CD14-positive monocyte (primary cell): ENCODE data around the gene IFIH1. TPM values are rescaled to one million over a fixed set of nuclear protein-coding genes. Genes with fewer than 3 reads are reported as not detected.

ENCODE experiments used
- DNase-seq, 3 donors: peaks; one replicate each; pipeline ENCODE4 v3.0.0-alpha.2; 2011 to 2022
- H2AFZ ChIP-seq: 2 replicates; pipeline ENCODE4 v1.6.0; 2012; ENCODE audit warnings: mild to moderate bottlenecking, low read depth, low read length, inconsistent platforms; ENCODE audit not compliant: insufficient read depth, poor library complexity, severe bottlenecking
- H3K27ac ChIP-seq, 2 donors: 1 replicate in 1 of 2; 2 replicates in 1 of 2; pipeline ENCODE4 v1.5.1; 2012 to 2013; ENCODE audit warnings: low read length in 2 of 2, control low read depth in 1 of 2, inconsistent platforms in 1 of 2, low read depth in 1 of 2, mild to moderate bottlenecking in 1 of 2
- H3K27me3 ChIP-seq, 2 donors: one replicate each; pipeline versions ENCODE4 v1.6.0 to v1.6.1; 2011 to 2013; ENCODE audit warnings: low read length in 2 of 2; ENCODE audit not compliant: control insufficient read depth in 2 of 2, insufficient read depth in 2 of 2
- H3K36me3 ChIP-seq, 2 donors: replicated peaks in 1 of 2; 1 replicate in 1 of 2; 2 replicates in 1 of 2; pipeline versions ENCODE4 v1.5.1 to v1.6.1; 2012 to 2013; ENCODE audit warnings: low read length in 2 of 2, control low read depth in 1 of 2, inconsistent platforms in 1 of 2, mild to moderate bottlenecking in 1 of 2; ENCODE audit not compliant: insufficient read depth in 2 of 2, control insufficient read depth in 1 of 2
- H3K4me1 ChIP-seq, 2 donors: 1 replicate in 1 of 2; 2 replicates in 1 of 2; pipeline versions ENCODE4 v1.5.1 to v1.6.1; 2012 to 2013; ENCODE audit warnings: low read length in 2 of 2, control low read depth in 1 of 2, inconsistent platforms in 1 of 2, mild to moderate bottlenecking in 1 of 2, moderate library complexity in 1 of 2; ENCODE audit not compliant: insufficient read depth in 2 of 2, control insufficient read depth in 1 of 2
- H3K4me2 ChIP-seq: replicated peaks from 2 replicates; pipeline ENCODE3; 2012; ENCODE audit warnings: low read length, moderate library complexity, mild to moderate bottlenecking; ENCODE audit not compliant: poor library complexity, severe bottlenecking; ENCODE audit errors: extremely low read depth
- H3K4me3 ChIP-seq, 3 experiments: fragments of 200-600 bp in 1 of 3; sonication (generic) in 1 of 3; replicated peaks in 1 of 3; 1 replicate in 2 of 3; 2 replicates in 1 of 3; pipeline ENCODE4 v1.5.1; 2011 to 2013; ENCODE audit warnings: low read length in 3 of 3, mild to moderate bottlenecking in 3 of 3, control low read depth in 2 of 3, low read depth in 2 of 3, inconsistent platforms in 1 of 3, moderate library complexity in 1 of 3
- H3K79me2 ChIP-seq: 2 replicates; pipeline ENCODE4 v1.6.0; 2012; ENCODE audit warnings: mild to moderate bottlenecking, control low read depth, inconsistent platforms, low read length, moderate library complexity; ENCODE audit not compliant: insufficient read depth
- H3K9ac ChIP-seq: 2 replicates; pipeline ENCODE4 v1.6.0; 2017; ENCODE audit warnings: low read length, mild to moderate bottlenecking; ENCODE audit not compliant: insufficient read depth, poor library complexity, severe bottlenecking
- H3K9me3 ChIP-seq, 2 donors: replicated peaks in 1 of 2; 1 replicate in 1 of 2; 2 replicates in 1 of 2; pipeline versions ENCODE4 v1.5.1 to v1.6.1; 2012 to 2013; ENCODE audit warnings: low read length in 2 of 2, control low read depth in 1 of 2; ENCODE audit not compliant: control insufficient read depth in 1 of 2, insufficient read depth in 1 of 2
- H4K20me1 ChIP-seq: 2 replicates; pipeline ENCODE4 v1.6.0; 2012; ENCODE audit warnings: mild to moderate bottlenecking, low read length, control low read depth, moderate library complexity; ENCODE audit not compliant: insufficient read depth
- H3K27ac Mint-ChIP-seq, 7 donors: one replicate each; pipeline ENCODE4 v1.8.0; 2020; ENCODE audit warnings: mild to moderate bottlenecking in 7 of 7, mixed read lengths in 7 of 7, moderate library complexity in 6 of 7, inconsistent platforms in 2 of 7
- H3K27me3 Mint-ChIP-seq, 3 donors: one replicate each; pipeline ENCODE4 v1.8.0; 2021 to 2022; ENCODE audit warnings: low read depth in 3 of 3, mild to moderate bottlenecking in 3 of 3, mixed read lengths in 3 of 3, moderate library complexity in 3 of 3, inconsistent platforms in 1 of 3
- H3K36me3 Mint-ChIP-seq, 2 donors: one replicate each; pipeline ENCODE4 v1.8.0; 2020; ENCODE audit warnings: mixed read lengths in 2 of 2, inconsistent platforms in 1 of 2, mild to moderate bottlenecking in 1 of 2
- H3K4me1 Mint-ChIP-seq: one replicate; pipeline ENCODE4 v1.8.0; 2020; ENCODE audit warnings: mild to moderate bottlenecking, mixed read lengths
- H3K4me3 Mint-ChIP-seq, 2 donors: one replicate each; pipeline ENCODE4 v1.8.0; 2020; ENCODE audit warnings: mild to moderate bottlenecking in 2 of 2, mixed read lengths in 2 of 2, moderate library complexity in 1 of 2
- H3K9me3 Mint-ChIP-seq, 7 donors: one replicate each; pipeline ENCODE4 v1.8.0; 2020 to 2022; ENCODE audit warnings: mixed read lengths in 7 of 7, mild to moderate bottlenecking in 6 of 7, moderate library complexity in 6 of 7, inconsistent platforms in 2 of 7
- WGBS: methylation state at CpG from one replicate; pipeline ENCODE4 v1.1.5; 2013; ENCODE audit warnings: missing lambda C conversion rate; ENCODE audit not compliant: insufficient coverage; 5-methylcytosine and 5-hydroxymethylcytosine counted together
- intact Hi-C, 2 donors: fragments of 100-400 bp; cut with micrococcal nuclease; formaldehyde crosslinking; loops; one replicate each; pipeline versions ENCODE4 v1.15.0 to v1.15.1; 2023
- polyA plus RNA-seq, 3 donors: library from polyadenylated mRNA; depleted of rRNA in 1 of 3; unstranded in 2 of 3; stranded (reverse) in 1 of 3; fragments of 300-500 nt in 2 of 3; fragments of >200 nt in 1 of 3; fragmentation: Illumina TruSeq in 2 of 3; gene quantifications; 1 replicate in 2 of 3; 2 replicates in 1 of 3; pipeline ENCODE4 v1.2.3, GENCODE V29; 2012 to 2021
- TF ChIP-seq, protein P1 (sequence below): fragments of 200-600 bp; IDR thresholded peaks from one replicate; pipeline ENCODE4 v1.8.0; 2022; ENCODE audit warnings: antibody characterized with exemption, mild to moderate bottlenecking

The IFIH1 gene
- polyA plus RNA-seq, 3 donors: 11.6 to 17.6 (median 17.1) TPM

DNA sequence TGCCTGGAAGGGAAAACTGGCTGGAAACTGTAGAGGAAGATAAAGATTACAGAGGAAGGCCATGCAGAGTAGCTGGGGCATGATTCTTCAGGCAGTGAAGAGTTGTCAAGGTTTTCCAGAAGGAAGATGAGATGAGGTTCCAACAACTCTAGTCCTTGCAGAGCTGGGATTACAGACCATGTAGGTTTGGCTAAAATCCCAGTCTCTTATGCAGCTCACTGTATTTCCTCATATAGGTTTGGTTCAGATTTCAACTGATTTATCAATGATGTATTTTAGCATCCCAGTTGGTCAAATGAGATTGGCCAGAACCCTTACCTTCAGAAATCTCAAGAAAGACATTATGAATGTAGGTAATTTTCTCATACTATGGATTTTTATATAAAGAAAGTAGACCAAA lies 91.6 kb downstream of the IFIH1 start:
- no peak overlapping the region for H3K27ac ChIP-seq
- TF ChIP-seq, protein P1, sequence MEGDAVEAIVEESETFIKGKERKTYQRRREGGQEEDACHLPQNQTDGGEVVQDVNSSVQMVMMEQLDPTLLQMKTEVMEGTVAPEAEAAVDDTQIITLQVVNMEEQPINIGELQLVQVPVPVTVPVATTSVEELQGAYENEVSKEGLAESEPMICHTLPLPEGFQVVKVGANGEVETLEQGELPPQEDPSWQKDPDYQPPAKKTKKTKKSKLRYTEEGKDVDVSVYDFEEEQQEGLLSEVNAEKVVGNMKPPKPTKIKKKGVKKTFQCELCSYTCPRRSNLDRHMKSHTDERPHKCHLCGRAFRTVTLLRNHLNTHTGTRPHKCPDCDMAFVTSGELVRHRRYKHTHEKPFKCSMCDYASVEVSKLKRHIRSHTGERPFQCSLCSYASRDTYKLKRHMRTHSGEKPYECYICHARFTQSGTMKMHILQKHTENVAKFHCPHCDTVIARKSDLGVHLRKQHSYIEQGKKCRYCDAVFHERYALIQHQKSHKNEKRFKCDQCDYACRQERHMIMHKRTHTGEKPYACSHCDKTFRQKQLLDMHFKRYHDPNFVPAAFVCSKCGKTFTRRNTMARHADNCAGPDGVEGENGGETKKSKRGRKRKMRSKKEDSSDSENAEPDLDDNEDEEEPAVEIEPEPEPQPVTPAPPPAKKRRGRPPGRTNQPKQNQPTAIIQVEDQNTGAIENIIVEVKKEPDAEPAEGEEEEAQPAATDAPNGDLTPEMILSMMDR: no peak
- H3K4me2 ChIP-seq: no peak overlapping the region
- H3K4me1 ChIP-seq: no peaks in the 10 kb centered on the region
- H4K20me1 ChIP-seq: no peaks in the 10 kb centered on the region
- peaks cover 6% of the 10 kb centered on the region for H3K4me1 Mint-ChIP-seq
- no peak for DNase-seq
- H3K36me3 Mint-ChIP-seq: no peaks in the 10 kb centered on the region
- no peaks in the 10 kb centered on the region for H3K27me3 ChIP-seq
- H3K9ac ChIP-seq: no peak overlapping the region
- H3K4me3 ChIP-seq: no peak overlapping the region
- intact Hi-C loops: no loop called here
- H3K9me3 Mint-ChIP-seq: no peaks in the 10 kb centered on the region
- no peak overlapping the region for H2AFZ ChIP-seq
- no peaks in the 10 kb centered on the region for H3K79me2 ChIP-seq
- no peak overlapping the region for H3K4me3 Mint-ChIP-seq
- H3K36me3 ChIP-seq: no peaks in the 10 kb centered on the region
- H3K27me3 Mint-ChIP-seq: peaks cover 0 to 1% (median 0%) of the 10 kb centered on the region in 3 donors
- H3K9me3 ChIP-seq: no peaks in the 10 kb centered on the region
- H3K27ac Mint-ChIP-seq: no peak overlapping the region

DNA sequence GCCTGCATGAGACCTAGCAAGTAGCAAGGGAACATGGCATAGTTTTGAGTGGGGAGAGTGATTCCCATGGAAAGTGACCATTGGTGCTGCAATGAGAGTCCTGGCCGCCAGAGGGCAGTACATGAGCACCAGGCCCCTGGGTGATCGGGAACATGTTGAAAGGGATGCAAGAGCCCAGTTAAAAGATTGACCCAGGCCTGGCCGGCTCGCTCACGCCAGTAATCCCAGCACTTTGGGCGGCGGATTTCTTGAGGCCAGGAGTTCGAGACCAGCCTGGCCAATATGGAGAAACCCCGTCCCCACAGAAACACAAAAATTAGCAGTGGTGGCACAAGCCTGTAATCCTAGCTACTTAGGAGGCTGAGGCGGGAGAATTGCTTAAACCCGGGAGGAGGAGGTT lies 97.4 kb downstream of the IFIH1 start:
- Mint-ChIP-seq H3K27ac (no peak overlapping the region), H3K4me3 (no peak overlapping the region), H3K36me3 (no peaks in the 10 kb centered on the region), H3K27me3 (no peaks in the 10 kb centered on the region), H3K9me3 (no peaks in the 10 kb centered on the region), H3K4me1 (peaks cover 9% of the 10 kb centered on the region)
- Histone ChIP-seq H3K4me1 (peaks cover 0 to 4% of the 10 kb centered on the region in 2 donors), H4K20me1 (no peaks in the 10 kb centered on the region), H3K27me3 (no peaks in the 10 kb centered on the region), H3K4me3 (no peak overlapping the region), H3K36me3 (no peaks in the 10 kb centered on the region), H3K9ac (no peak overlapping the region), H2AFZ (peak overlapping the region; percentile 41), H3K79me2 (no peaks in the 10 kb centered on the region), H3K9me3 (no peaks in the 10 kb centered on the region), H3K27ac (no peak overlapping the region), H3K4me2 (peak overlapping the region; percentile 16)
- intact Hi-C loops: loop anchor here (2.0 kb wide), 2 partner anchors 76 to 78 kb away; no protein-coding TSS in a partner anchor
- TF ChIP-seq, protein P1: peak; percentile 92
- 38% methylated on average over 7 of the region's 11 CpGs for whole genome bisulfite sequencing
- peak; percentile 57 to 71 (median 69) for DNase-seq
